ENCODE results near the gene PBX3. TPM values are rescaled to one million over a fixed set of nuclear protein-coding genes. Genes with fewer than 3 reads are reported as not detected.
A peak's percentile ranks its signal among the peaks of the same experiment; 100 is the strongest.

The PBX3 gene
- total and polyA plus RNA-seq, 8 donors, result 36.3 to 53.6 (median 42.8) TPM

DNA sequence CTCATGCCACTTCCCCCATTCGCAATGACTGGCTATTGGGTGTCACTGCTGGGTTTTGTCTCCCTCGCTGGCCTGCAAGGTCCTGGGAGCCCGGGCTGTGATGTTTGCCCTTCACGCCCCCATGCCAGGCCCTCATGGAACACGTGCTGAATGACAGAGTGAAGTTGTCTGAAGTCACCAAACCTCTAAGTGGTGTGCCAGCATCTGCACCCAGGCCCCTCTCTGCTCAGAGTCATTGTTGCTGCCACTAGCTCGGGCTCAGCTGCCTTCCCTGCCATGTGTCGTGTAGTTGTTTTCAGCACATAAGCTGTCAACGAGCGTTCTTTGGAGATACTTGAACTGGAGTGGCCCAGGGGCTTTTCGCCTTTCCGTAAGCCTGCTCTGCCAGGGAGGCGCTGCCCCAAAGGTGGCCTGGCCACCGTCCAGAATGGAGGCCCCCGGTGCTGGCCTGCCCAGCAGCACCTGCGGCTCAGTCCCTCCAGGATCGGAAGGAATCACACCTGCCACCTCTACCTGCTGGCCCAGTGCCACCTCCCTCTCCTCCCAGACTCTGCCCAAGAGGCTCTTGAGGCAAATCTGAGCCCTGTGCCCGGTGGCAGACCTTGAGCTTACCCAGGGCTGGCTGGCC lies 250.1 kb downstream of the PBX3 start:
- no peak overlapping the region for H3K4me3 ChIP-seq
- no peaks in the 10 kb centered on the region for H3K9me3 ChIP-seq
- H3K27ac ChIP-seq, result no peak overlapping the region
- ATAC-seq (peak; percentile 87), DNase-seq (peak; percentile 32 to 79 (median 64))
- intact Hi-C loops (cut with DNase I), result no loop called here
- no peaks in the 10 kb centered on the region for H3K36me3 ChIP-seq
- no peaks in the 10 kb centered on the region for H3K27me3 ChIP-seq
- no peaks in the 10 kb centered on the region for H3K4me1 ChIP-seq
- no peak for TF ChIP-seq CTCF (IDR thresholded peaks at IDR 0.05)

DNA sequence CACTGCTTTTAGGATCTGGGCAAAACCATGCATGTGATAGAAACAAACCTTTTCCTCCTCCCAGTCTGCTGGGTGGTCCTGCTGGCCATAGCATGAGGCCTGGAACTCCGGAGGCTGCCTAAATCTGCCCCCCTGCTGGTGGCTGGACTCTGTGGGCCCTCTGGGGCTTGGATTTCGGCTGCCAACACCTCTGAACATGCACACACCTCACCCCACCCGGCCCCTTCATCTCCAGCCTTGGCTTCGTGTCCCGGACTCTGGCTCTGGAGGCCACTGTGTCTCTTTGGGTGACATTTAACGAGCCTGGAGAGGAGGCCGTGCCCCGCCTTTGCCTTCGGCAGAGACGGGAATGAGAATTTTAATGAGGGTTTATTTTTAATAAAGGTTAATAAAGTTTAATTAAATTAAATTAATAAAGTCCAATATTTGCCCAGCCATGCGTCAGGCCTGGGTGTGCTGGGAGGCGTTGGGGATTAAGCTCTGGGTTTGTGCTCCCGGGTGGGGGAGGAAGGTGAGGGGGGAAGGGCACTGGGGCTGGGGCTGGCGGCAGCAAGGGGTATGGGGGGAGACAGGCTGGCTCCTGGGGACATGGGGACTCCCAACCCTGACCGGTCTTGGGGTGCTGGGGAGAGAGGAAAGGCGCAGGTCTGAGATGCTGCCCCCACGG lies 251.8 kb downstream of the PBX3 start:
- Histone ChIP-seq H3K27me3 (no peaks in the 10 kb centered on the region), H3K4me3 (no peak overlapping the region), H3K9me3 (no peaks in the 10 kb centered on the region), H3K4me1 (no peaks in the 10 kb centered on the region), H3K36me3 (no peaks in the 10 kb centered on the region), H3K27ac (no peak overlapping the region)
- DNase-seq, result peak in 1 of 4 donors; percentile 46
- intact Hi-C loops (cut with DNase I), result no loop called here
- ATAC-seq, result no peak
- TF ChIP-seq CTCF (IDR thresholded peaks at IDR 0.05), result no peak

- Histone ChIP-seq H3K36me3 (no peaks in the 10 kb centered on the region), H3K9me3 (no peaks in the 10 kb centered on the region), H3K27me3 (no peaks in the 10 kb centered on the region), H3K4me1 (no peaks in the 10 kb centered on the region), H3K27ac (no peak overlapping the region), H3K4me3 (no peak overlapping the region)
- DNase-seq (no peak), ATAC-seq (no peak)
- TF ChIP-seq CTCF (IDR thresholded peaks at IDR 0.05), result no peak
- intact Hi-C loops (cut with DNase I), result no loop called here
Measured at GRCh38 chr9:125999504-125999881, 252.3 kb downstream of the PBX3 start.

- DNase-seq, result peak in 1 of 4 donors; percentile 38
- intact Hi-C loops (cut with DNase I), result no loop called here
- H3K9me3 ChIP-seq, result no peaks in the 10 kb centered on the region
- no peaks in the 10 kb centered on the region for H3K27me3 ChIP-seq
- H3K36me3 ChIP-seq, result no peaks in the 10 kb centered on the region
- TF ChIP-seq CTCF (IDR thresholded peaks at IDR 0.05), result no peak
- no peak for ATAC-seq
- no peaks in the 10 kb centered on the region for H3K4me1 ChIP-seq
- H3K4me3 ChIP-seq, result no peak overlapping the region
- H3K27ac ChIP-seq, result no peak overlapping the region
Measured at GRCh38 chr9:126000256-126000655, 253.1 kb downstream of the PBX3 start.

- ATAC-seq, result no peak
- TF ChIP-seq CTCF (IDR thresholded peaks at IDR 0.05), result no peak
- no peaks in the 10 kb centered on the region for H3K36me3 ChIP-seq
- no peaks in the 10 kb centered on the region for H3K27me3 ChIP-seq
- DNase-seq, result peak in 1 of 4 donors; percentile 54
- intact Hi-C loops (cut with DNase I), result no loop called here
- no peak overlapping the region for H3K27ac ChIP-seq
- no peaks in the 10 kb centered on the region for H3K9me3 ChIP-seq
- no peak overlapping the region for H3K4me3 ChIP-seq
- no peaks in the 10 kb centered on the region for H3K4me1 ChIP-seq
Measured at GRCh38 chr9:126000731-126001580, 253.8 kb downstream of the PBX3 start.

Measured in left lung (tissue), 10 donors.